ENCODE results near the gene TESMIN. TPM values are rescaled to one million over a fixed set of nuclear protein-coding genes. Genes with fewer than 3 reads are reported as not detected.

Gene TESMIN
- total RNA-seq, 1 donor from 2014 or later, result not detected

DNA sequence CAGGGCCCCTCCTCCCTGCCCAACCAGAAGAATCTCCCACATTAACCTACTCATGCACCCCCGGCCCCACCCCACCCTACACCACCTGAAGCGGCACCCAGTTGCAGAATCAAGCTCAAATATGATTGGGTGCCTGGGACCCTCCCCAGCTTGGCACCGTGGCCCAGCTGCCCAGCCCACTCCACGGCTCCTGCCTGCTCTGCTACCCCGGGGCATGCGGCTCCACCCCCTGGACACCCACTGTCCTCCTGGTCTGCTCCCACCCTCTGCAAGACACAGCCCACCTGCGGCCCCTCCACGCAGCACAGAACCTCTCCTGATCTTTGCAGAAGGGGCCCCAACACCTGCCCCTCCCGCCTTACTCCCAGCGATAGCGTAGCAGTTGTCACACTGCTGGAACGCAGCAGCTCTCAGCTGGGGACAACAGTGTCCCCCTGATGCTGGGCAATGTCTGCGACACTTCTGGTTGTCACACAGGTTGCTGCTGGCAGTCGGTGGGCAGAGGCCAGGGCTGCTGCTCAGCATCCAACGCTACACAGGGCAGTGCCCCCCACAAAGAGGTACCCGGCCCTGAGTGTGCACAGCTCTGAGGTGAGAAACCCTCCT lies 32.0 kb upstream of the TESMIN start:
- no peaks in the 10 kb centered on the region for H3K4me1 ChIP-seq
- TF ChIP-seq, protein P1, sequence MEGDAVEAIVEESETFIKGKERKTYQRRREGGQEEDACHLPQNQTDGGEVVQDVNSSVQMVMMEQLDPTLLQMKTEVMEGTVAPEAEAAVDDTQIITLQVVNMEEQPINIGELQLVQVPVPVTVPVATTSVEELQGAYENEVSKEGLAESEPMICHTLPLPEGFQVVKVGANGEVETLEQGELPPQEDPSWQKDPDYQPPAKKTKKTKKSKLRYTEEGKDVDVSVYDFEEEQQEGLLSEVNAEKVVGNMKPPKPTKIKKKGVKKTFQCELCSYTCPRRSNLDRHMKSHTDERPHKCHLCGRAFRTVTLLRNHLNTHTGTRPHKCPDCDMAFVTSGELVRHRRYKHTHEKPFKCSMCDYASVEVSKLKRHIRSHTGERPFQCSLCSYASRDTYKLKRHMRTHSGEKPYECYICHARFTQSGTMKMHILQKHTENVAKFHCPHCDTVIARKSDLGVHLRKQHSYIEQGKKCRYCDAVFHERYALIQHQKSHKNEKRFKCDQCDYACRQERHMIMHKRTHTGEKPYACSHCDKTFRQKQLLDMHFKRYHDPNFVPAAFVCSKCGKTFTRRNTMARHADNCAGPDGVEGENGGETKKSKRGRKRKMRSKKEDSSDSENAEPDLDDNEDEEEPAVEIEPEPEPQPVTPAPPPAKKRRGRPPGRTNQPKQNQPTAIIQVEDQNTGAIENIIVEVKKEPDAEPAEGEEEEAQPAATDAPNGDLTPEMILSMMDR (IDR thresholded peaks at IDR 0.05), result no peak
- DNase-seq (ENCODE audit: low spot score in 2 of 2), result no peak
- no peak overlapping the region for H3K27ac ChIP-seq
- no peaks in the 10 kb centered on the region for H3K27me3 ChIP-seq
- peaks cover 86 to 100% of the 10 kb centered on the region in 2 donors for H3K36me3 ChIP-seq
- H3K9me3 ChIP-seq, result no peaks in the 10 kb centered on the region
- intact Hi-C loops (cut with DNase I), result no loop called here
- H3K4me3 ChIP-seq, result no peak overlapping the region

DNA sequence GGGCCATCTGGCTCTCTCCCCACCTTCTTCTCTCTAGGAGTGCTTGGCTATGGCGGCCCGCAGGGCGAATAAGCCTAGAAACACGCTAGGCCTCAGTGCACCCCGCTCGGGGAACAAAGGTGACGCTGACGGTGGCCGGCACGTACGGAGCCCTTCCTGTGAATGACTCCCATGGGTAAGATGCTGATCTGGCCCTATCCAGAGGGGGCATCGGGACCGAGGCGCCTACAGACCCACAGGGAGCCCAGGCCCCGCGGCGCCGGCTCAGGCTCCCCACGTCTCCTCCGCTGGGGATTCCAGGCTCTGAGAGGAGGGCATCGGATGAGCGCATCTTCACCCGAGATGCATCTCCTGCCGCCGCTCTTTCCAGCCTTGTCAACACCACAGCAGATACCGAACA lies 31.4 kb upstream of the TESMIN start:
- Histone ChIP-seq H3K27ac (no peak overlapping the region), H3K4me3 (no peak overlapping the region), H3K9me3 (no peaks in the 10 kb centered on the region), H3K4me1 (no peaks in the 10 kb centered on the region), H3K27me3 (no peaks in the 10 kb centered on the region), H3K36me3 (peaks cover 88 to 100% of the 10 kb centered on the region in 2 donors)
- DNase-seq (ENCODE audit: low spot score in 2 of 2), result no peak
- intact Hi-C loops (cut with DNase I), result no loop called here
- TF ChIP-seq, protein P1 (IDR thresholded peaks at IDR 0.05), result no peak

DNA sequence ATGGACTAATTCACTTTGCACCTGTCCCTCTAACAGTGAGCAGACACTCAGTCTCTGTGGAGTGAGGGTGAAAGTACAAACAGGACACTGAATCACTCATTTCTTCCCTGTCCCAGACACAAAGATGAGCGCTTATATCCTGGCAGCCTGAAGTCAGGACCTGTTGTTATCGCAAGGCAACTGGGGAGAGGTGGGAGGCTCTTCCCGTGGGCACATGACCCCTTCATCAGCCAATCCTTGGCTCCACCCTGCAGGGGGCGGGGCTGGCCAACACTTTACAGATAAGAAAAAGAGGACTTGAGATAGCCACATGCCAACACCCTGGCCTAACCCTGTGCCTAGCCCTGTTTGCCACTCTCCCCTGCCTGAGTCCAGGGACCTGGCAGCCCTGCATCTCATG lies 29.5 kb upstream of the TESMIN start:
- Histone ChIP-seq H3K36me3 (peaks cover 88 to 100% of the 10 kb centered on the region in 2 donors), H3K4me3 (no peak overlapping the region), H3K4me1 (no peaks in the 10 kb centered on the region), H3K9me3 (no peaks in the 10 kb centered on the region), H3K27ac (no peak overlapping the region), H3K27me3 (no peaks in the 10 kb centered on the region)
- intact Hi-C loops (cut with DNase I), result no loop called here
- TF ChIP-seq, protein P1 (IDR thresholded peaks at IDR 0.05), result no peak
- DNase-seq (ENCODE audit: low spot score in 2 of 2), result no peak

DNA sequence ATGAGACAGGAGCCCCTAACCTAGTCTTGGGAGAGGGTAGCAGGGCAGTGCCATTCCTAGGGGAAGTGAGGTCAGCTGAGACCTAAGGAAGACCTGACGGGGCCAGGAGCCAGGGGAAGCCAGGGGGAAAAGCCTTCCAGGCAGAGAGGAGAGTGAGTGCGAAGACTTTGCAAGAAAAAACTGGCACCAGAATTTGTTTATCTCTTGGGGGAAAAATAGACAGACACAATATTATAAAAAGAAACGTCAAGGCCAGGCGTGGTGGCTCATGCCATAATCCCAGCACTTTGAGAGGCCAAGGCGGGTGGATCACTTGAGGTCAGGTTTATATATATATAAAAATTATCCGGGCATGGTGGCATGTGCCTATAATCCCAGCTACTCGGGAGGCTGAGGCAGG lies 26.9 kb upstream of the TESMIN start:
- intact Hi-C loops (cut with DNase I), result no loop called here
- Histone ChIP-seq H3K4me1 (no peaks in the 10 kb centered on the region), H3K27ac (no peak overlapping the region), H3K9me3 (no peaks in the 10 kb centered on the region), H3K4me3 (no peak overlapping the region), H3K27me3 (no peaks in the 10 kb centered on the region), H3K36me3 (peaks cover 93 to 100% of the 10 kb centered on the region in 2 donors)
- no peak for DNase-seq (ENCODE audit: low spot score in 2 of 2)
- TF ChIP-seq, protein P1 (IDR thresholded peaks at IDR 0.05), result no peak

DNA sequence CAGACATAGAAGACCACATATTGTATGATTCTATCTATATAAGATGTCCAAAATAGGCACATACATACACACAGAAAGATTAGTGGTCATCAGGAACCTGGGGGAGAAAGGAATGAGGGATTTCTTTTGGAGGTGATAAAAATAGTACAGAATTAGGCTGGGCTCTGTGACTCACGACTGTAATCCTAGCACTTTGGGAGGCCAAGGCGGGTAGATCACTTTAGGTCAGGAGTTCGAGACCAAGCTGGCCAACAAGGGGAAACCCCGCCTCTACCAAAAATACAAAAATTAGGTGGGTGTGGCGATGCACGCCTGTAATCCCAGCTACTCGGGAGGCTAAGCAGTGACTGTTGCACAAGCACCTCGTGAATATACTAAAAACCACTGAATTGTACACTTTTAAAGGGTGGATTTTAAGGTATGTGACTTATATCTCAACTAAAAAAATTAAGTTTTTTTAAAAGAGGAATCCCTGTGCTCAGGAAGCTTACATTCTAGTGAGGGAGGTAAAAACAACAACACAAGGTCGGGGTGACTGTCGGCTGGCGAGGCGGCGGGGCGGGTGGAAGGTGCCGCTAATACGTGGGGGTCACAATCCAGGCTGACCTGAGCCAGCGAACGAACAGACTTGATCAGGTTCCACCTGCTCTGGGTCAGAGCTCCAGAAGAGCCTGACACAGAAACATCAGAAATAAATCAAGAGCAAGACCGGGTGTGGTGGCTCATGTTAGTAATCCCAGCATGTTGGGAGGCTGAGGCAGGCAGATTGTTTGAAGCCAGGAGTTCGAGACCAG lies 25.3 kb upstream of the TESMIN start:
- Histone ChIP-seq H3K27ac (no peak overlapping the region), H3K27me3 (no peaks in the 10 kb centered on the region), H3K4me3 (no peak overlapping the region), H3K36me3 (peaks cover 94 to 100% of the 10 kb centered on the region in 2 donors), H3K4me1 (no peaks in the 10 kb centered on the region), H3K9me3 (no peaks in the 10 kb centered on the region)
- TF ChIP-seq, protein P1 (IDR thresholded peaks at IDR 0.05), result no peak
- intact Hi-C loops (cut with DNase I), result no loop called here
- no peak for DNase-seq (ENCODE audit: low spot score in 2 of 2)

All from ascending aorta (tissue), 2 donors.